ENCODE data around the gene EMILIN2.
A peak's percentile ranks its signal among the peaks of the same experiment; 100 is the strongest.
"Not testable (repeated sequence)": the region's sequence is repeated elsewhere in the genome, so short reads cannot be mapped to it uniquely, and the experiment has no call there.

The EMILIN2 gene

DNA sequence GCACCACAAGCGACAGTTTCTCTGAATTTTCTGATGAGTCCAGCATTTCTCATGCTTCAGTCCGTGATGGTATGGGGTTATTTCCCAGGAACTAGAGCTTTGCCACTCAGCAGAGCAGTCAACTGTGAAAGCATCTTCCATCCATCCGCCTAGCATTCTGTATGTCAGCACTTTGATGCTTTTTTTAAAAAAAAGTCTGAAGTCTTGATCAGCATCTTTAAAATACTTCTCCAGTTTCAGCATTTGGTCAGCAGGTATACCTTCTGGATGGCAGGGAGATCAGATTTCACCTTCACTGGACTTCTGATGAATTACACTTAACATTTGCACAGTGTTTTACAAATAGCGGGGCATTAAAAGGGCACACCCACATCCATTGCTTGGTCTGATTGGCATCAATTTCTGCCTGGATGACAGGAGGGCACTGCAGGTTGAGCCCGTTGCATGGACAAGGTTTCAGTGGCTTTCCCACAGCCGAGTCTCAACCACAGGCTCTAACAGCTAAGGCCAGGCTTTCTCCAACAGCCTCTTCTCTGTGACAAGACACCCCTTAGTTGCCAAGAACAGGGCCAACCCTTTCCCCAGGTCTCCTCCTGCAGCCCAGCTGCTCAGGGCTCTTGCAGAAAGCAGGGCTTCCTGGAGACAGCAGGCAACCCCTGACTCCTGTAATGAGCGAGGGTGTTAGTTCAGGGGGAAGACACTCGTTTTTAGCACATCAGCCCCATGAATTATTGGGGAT, 54.0 kb downstream of the EMILIN2 start:
- no peak for DNase-seq (ENCODE audit: low read depth)

DNA sequence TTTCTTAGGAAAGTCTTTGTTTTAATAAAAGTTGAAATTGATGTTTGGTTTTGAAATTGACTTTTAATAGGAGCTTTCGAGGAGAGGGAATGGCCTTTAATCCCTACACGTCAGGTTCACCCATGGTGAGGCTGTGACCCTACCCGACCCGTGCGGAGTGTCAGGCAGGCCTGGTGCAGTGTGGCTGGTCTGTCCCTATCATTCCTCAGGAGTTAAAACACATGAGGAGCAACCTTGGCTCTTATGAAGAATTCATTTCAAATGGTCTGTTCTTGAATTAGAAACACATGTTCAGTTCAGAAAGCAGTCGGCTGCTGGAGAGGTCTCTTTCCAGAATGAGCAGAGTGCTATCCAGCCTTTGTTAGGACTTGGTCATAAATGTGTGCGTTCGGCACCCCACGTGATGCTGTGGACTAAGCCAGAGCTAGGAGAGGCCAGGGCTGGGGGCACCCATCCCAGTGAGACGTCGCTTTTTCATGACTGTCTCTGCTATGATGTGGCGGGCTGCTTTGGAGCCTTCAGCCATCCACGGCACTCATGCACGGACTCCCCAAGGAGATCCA, 54.7 kb downstream of the EMILIN2 start:
- DNase-seq (ENCODE audit: low read depth), result no peak

DNA sequence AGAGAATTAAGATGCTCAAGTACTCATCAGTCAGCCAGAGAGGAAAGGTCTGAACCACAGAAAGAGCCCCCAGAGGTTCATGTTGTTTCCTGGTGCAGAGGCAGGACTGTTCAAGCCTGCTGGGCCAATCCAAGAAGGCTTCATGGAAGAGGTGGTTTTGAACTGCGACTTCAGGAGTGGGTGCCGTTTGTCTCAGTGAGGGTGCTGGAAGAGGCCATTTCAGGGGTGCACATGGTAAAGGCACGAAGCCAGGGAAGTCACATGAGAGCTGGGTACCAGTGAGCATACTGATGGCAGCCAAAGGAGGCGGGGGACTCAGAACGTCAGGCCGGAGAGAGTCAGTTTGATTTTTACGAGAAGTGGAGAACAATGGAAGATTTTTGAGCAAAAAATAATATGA, 55.5 kb downstream of the EMILIN2 start:
- DNase-seq (ENCODE audit: low read depth), result no peak

- DNase-seq (ENCODE audit: low read depth), result peak; percentile 58
Measured at GRCh38 chr18:2903006-2903405, 56.2 kb downstream of the EMILIN2 start.

- DNase-seq (ENCODE audit: low read depth), result peak; percentile 71
Measured at GRCh38 chr18:2905854-2906703, 59.3 kb downstream of the EMILIN2 start.

GRCh38 chr18:2906704-2907549, 60.1 kb downstream of the EMILIN2 start:
- peak; percentile 45 for DNase-seq (ENCODE audit: low read depth)

DNA sequence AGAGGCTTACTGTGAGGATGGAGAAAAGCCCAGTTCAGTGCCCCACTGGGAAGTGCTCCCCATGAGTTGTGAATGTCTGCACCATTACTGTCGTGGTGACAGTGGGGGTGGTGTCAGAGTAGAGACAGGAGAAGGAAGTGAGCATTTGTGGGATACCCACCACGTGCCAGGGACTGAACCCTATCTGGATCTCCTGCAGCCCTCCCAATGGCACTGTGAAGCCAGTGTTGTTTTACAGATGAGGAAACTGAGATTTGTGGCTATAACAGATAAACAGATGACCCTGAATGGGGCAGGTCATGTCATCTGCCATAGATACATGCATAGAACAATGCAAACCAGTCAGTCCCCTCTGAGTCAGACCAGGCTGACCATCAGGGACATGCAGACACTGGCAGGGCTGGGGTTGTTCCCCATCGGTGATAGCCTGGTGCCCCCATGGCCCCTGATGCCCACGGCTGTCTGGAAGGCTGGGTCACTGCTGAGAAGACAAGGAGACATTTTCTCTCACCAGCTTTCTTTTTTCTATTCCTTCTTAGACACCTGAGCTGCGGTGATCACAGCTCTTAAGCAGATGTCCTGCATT, 60.8 kb downstream of the EMILIN2 start:
- DNase-seq (ENCODE audit: low read depth), result no peak

- DNase-seq (ENCODE audit: low read depth), result no peak
Measured at GRCh38 chr18:2908166-2908945, 61.5 kb downstream of the EMILIN2 start.

GRCh38 chr18:2908946-2909335, 62.1 kb downstream of the EMILIN2 start:
- DNase-seq (ENCODE audit: low read depth), result no peak

DNA sequence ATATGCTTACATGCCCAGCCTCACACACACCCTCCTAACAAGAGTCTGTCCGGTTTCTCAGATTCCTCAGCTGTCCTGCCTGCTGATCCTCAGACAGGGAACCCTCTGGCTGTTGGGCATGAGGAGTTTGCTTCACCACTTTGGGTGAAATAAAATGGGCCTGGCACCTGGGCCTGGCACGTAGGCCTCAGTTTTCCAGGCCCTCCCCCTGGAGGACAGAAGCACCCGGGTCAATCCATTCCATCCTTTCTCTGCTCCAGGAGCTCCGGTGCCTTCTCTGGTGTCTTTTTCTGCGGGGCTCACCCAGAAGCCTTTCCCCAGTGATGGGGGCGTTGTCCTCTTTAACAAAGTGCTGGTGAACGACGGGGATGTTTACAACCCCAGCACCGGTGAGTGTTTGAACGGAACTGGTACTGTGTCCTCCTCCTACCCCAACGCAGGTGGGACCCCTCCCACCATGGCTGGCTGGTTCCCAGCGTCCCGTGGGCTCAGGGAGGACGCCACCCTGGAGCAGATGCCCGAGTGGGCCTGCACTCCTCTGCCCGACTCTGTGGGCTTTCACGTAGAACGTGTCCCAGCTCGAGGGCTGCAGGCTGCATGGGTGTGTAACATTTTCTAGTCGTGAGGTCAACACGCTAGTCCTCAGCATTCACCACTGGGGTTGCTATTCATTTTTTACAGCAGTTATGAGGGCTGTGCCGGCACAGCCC, 62.8 kb downstream of the EMILIN2 start:
- DNase-seq (ENCODE audit: low read depth), result no peak

DNA sequence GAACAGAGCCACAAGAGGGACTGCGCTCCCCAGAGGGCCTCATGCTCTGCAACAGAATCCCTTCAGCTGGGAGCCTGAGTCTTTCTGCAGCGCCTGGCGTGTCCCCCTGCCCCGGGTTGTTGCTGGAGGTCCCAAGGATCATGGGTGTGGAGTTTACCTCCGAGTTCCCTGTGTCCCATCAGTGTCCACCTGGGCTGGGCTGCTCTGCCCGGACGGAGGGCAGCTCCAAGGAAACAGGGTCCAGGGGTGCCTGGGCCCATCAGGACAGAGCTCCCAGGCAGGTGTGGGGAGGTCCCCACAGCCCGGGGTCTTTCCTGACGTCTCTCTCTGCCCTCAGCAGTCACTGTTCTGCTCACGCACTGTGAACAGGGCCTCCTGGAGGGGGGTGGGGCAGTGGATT, 63.5 kb downstream of the EMILIN2 start:
- DNase-seq (ENCODE audit: low read depth), result no peak

DNA sequence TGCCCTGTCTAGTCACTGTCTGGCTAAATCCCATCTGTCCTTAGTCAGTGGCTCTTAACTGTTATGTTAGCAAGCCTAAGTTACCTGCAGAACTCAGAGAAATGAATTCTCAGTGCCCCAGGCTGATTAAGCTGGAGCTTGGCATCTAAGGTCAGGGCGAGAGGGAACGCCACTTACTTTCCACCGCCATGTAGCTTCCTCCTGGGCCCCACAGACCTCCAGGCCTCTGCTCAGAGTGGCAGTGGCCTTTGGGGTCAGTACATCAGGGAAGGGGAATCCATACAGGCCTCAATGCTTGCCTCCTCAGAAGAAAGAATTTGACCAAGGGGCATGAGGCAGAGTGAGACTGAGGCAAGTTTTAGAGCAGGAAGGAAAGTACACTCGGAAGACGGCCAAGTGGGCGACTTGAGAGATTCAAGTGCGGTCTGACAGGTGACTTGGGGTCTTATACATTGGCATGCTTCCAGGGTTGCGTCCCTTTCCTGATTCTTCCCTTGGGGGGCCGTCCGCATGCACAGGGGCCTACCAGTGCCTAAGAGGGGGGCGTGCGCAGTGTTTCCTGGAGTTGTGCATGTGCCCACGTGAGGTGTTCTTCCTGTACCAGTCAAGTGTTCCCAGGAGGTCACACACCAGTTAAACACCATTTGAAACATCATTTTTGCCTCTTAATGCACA, 64.1 kb downstream of the EMILIN2 start:
- no peak for DNase-seq (ENCODE audit: low read depth)

GRCh38 chr18:2911533-2911932, 64.7 kb downstream of the EMILIN2 start:
- DNase-seq (ENCODE audit: low read depth), result no peak

- no peak for DNase-seq (ENCODE audit: low read depth)
Measured at GRCh38 chr18:2912357-2913299, 65.8 kb downstream of the EMILIN2 start.

DNA sequence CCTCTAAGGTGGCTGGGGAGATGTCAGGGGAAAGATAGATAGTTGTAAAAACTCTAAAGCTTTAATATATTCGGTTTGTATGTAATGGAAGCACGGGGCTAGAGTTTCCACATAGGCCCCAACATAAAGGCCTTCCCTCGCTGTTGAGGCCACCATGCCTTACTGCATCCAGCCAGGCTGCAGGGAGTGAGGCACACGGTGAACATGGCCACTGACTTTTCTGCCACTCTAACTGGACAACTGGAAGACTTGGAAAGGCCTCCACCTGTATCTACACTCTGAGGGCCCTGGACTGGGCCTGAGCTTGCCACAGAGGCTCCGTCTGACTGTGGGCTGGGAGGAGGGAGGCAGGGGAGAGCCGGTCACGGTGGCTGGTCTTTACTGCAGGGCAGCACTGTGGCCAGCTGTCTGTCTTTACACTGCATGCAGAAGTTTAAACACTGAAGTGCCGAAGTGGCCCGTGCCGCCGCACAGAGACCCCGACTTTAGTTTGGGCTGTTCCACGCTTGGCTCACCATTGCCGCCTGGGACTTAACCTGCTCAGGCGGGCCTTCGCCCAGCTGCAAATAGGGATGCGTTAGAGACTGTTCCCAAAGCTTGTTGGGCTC, 66.7 kb downstream of the EMILIN2 start:
- no peak for DNase-seq (ENCODE audit: low read depth)

DNA sequence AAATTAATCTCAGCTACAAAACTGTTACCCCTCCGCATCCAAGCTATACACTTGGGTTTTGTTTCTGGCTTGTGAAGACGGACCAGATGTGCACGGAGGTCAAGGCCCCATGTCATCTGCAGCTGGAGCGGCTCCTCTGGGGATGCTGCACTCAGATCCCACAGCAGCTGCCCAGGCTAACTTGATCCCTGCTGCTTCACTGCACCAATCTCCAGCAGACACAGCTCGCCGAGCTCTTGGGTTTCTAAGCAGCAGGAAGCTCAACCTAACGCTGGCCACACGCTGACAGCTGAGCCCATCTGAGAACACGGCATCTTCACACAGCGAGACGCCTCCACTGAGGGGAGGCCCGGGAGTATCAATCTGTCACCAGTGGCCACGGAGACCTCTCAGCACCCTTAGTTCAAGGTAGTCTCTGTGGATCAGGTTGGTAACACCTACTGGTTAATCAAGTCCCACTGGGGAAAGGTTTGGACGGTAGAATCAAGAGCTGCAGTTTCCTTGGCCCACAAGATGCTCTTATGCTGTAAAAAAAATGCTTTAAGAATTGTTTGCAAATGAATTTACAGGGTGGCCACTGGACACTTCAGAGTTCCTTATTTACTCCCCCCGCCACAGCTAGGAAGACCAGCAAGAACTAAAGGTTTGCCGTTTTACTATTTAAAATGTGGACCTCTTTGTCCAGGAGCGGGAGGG, 67.5 kb downstream of the EMILIN2 start:
- DNase-seq (ENCODE audit: low read depth), result no peak

DNA sequence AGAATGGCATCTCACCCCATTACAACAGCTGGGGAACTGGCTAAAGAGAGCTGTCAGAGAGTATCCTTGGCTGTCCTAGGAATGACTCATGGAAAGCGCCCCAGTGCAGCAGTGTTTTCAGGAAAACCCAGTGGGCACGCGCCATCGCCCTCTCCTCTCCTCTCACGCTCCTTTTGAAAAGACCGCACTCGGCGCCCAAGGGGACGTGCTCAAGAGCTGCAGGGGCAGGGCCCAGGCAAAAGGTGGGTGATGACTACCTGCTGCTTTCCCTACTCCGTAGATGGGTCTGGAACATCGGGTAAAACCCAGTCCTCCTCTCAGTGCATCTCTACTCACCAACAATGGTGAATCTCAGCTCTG, 68.1 kb downstream of the EMILIN2 start:
- no peak for DNase-seq (ENCODE audit: low read depth)

DNA sequence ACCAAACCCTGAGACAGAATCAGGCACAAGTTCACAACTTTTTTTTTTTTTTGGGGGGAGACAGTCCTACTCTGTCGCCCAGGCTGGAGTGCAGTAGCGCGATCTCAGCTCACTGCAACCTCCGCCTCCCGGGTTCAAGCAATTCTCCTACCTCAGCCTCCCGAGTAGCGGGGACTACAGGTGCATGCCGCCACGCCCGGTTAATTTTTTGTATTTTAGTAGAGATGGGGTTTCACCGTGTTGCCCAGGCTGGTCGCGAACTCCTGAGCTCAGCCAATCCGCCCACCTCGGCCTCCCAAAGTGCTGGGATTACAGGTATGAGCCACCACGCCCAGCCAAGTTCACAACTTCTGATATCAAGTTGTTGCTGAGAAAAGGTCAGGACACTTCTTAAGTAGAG, 68.7 kb downstream of the EMILIN2 start:
- DNase-seq (ENCODE audit: low read depth), result not testable (repeated sequence)
